ENCODE data around the gene C1QTNF1.

Gene C1QTNF1

GRCh38 chr17:79046197-79046915 lies 22.4 kb downstream of the C1QTNF1 start:
- no peak overlapping the region for H3K4me3 ChIP-seq (ENCODE audit: low read depth, low read length)
- no peaks in the 10 kb centered on the region for H3K36me3 ChIP-seq
- H3K9me3 ChIP-seq (ENCODE audit: severe bottlenecking) = peaks cover 3% of the 10 kb centered on the region
- no peak overlapping the region for H3K27ac ChIP-seq
- H3K27me3 ChIP-seq (ENCODE audit: insufficient read depth, low read depth, severe bottlenecking) = no peaks in the 10 kb centered on the region
- TF ChIP-seq CTCF (IDR thresholded peaks at IDR 0.05; ENCODE audit: low read depth, low read length) = no peak
- DNase-seq = no peak

GRCh38 chr17:79046916-79047280 lies 22.9 kb downstream of the C1QTNF1 start:
- H3K9me3 ChIP-seq (ENCODE audit: severe bottlenecking) = peaks cover 3% of the 10 kb centered on the region
- DNase-seq = no peak
- no peak overlapping the region for H3K4me3 ChIP-seq (ENCODE audit: low read depth, low read length)
- H3K36me3 ChIP-seq = no peaks in the 10 kb centered on the region
- no peaks in the 10 kb centered on the region for H3K27me3 ChIP-seq (ENCODE audit: insufficient read depth, low read depth, severe bottlenecking)
- no peak for TF ChIP-seq CTCF (IDR thresholded peaks at IDR 0.05; ENCODE audit: low read depth, low read length)
- H3K27ac ChIP-seq = no peak overlapping the region

DNA sequence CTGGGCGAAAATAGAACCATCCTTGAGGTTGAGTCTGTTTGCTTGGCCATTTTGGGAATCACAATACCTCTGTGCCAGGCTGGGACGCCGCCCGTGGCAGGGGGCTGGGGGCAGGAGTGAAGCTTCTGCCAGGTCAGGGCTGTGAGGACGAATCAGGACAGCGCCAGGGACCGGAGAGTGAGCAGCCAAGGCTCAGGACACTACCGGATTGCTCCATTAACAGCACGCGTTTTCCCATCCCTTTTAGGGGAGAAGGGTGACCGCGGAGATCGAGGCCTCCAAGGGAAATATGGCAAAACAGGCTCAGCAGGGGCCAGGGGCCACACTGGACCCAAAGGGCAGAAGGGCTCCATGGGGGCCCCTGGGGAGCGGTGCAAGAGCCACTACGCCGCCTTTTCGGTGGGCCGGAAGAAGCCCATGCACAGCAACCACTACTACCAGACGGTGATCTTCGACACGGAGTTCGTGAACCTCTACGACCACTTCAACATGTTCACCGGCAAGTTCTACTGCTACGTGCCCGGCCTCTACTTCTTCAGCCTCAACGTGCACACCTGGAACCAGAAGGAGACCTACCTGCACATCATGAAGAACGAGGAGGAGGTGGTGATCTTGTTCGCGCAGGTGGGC lies 23.4 kb downstream of the C1QTNF1 start:
- Histone ChIP-seq H3K36me3 (no peaks in the 10 kb centered on the region), H3K27me3 (ENCODE audit: insufficient read depth, low read depth, severe bottlenecking) (no peaks in the 10 kb centered on the region), H3K4me3 (ENCODE audit: low read depth, low read length) (no peak overlapping the region), H3K9me3 (ENCODE audit: severe bottlenecking) (peaks cover 3% of the 10 kb centered on the region), H3K27ac (no peak overlapping the region)
- no peak for DNase-seq
- TF ChIP-seq CTCF (IDR thresholded peaks at IDR 0.05; ENCODE audit: low read depth, low read length) = no peak

DNA sequence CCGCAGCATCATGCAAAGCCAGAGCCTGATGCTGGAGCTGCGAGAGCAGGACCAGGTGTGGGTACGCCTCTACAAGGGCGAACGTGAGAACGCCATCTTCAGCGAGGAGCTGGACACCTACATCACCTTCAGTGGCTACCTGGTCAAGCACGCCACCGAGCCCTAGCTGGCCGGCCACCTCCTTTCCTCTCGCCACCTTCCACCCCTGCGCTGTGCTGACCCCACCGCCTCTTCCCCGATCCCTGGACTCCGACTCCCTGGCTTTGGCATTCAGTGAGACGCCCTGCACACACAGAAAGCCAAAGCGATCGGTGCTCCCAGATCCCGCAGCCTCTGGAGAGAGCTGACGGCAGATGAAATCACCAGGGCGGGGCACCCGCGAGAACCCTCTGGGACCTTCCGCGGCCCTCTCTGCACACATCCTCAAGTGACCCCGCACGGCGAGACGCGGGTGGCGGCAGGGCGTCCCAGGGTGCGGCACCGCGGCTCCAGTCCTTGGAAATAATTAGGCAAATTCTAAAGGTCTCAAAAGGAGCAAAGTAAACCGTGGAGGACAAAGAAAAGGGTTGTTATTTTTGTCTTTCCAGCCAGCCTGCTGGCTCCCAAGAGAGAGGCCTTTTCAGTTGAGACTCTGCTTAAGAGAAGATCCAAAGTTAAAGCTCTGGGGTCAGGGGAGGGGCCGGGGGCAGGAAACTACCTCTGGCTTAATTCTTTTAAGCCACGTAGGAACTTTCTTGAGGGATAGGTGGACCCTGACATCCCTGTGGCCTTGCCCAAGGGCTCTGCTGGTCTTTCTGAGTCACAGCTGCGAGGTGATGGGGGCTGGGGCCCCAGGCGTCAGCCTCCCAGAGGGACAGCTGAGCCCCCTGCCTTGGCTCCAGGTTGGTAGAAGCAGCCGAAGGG lies 24.2 kb downstream of the C1QTNF1 start:
- H3K4me3 ChIP-seq (ENCODE audit: low read depth, low read length) = no peak overlapping the region
- no peaks in the 10 kb centered on the region for H3K27me3 ChIP-seq (ENCODE audit: insufficient read depth, low read depth, severe bottlenecking)
- no peak overlapping the region for H3K27ac ChIP-seq
- TF ChIP-seq CTCF (IDR thresholded peaks at IDR 0.05; ENCODE audit: low read depth, low read length) = no peak
- no peak for DNase-seq
- H3K9me3 ChIP-seq (ENCODE audit: severe bottlenecking) = peaks cover 3% of the 10 kb centered on the region
- no peaks in the 10 kb centered on the region for H3K36me3 ChIP-seq

- DNase-seq = no peak
- Histone ChIP-seq H3K27me3 (ENCODE audit: insufficient read depth, low read depth, severe bottlenecking) (no peaks in the 10 kb centered on the region), H3K27ac (no peak overlapping the region), H3K4me3 (ENCODE audit: low read depth, low read length) (no peak overlapping the region), H3K9me3 (ENCODE audit: severe bottlenecking) (peaks cover 3% of the 10 kb centered on the region), H3K36me3 (no peaks in the 10 kb centered on the region)
- no peak for TF ChIP-seq CTCF (IDR thresholded peaks at IDR 0.05; ENCODE audit: low read depth, low read length)
Observed at GRCh38 chr17:79048826-79049755, 25.1 kb downstream of the C1QTNF1 start.

Measured in WERI-Rb-1 (cell line).